Left hindlimb (tissue), 1 donor: ENCODE results near the gene GARNL3.

Experiments
- DNase-seq: peaks from one replicate; pipeline ENCODE4 v3.0.0-alpha.2; 2018

Gene GARNL3, protein sequence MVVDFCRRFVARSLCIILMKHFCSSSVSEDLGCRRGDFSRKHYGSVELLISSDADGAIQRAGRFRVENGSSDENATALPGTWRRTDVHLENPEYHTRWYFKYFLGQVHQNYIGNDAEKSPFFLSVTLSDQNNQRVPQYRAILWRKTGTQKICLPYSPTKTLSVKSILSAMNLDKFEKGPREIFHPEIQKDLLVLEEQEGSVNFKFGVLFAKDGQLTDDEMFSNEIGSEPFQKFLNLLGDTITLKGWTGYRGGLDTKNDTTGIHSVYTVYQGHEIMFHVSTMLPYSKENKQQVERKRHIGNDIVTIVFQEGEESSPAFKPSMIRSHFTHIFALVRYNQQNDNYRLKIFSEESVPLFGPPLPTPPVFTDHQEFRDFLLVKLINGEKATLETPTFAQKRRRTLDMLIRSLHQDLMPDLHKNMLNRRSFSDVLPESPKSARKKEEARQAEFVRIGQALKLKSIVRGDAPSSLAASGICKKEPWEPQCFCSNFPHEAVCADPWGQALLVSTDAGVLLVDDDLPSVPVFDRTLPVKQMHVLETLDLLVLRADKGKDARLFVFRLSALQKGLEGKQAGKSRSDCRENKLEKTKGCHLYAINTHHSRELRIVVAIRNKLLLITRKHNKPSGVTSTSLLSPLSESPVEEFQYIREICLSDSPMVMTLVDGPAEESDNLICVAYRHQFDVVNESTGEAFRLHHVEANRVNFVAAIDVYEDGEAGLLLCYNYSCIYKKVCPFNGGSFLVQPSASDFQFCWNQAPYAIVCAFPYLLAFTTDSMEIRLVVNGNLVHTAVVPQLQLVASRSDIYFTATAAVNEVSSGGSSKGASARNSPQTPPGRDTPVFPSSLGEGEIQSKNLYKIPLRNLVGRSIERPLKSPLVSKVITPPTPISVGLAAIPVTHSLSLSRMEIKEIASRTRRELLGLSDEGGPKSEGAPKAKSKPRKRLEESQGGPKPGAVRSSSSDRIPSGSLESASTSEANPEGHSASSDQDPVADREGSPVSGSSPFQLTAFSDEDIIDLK

DNA sequence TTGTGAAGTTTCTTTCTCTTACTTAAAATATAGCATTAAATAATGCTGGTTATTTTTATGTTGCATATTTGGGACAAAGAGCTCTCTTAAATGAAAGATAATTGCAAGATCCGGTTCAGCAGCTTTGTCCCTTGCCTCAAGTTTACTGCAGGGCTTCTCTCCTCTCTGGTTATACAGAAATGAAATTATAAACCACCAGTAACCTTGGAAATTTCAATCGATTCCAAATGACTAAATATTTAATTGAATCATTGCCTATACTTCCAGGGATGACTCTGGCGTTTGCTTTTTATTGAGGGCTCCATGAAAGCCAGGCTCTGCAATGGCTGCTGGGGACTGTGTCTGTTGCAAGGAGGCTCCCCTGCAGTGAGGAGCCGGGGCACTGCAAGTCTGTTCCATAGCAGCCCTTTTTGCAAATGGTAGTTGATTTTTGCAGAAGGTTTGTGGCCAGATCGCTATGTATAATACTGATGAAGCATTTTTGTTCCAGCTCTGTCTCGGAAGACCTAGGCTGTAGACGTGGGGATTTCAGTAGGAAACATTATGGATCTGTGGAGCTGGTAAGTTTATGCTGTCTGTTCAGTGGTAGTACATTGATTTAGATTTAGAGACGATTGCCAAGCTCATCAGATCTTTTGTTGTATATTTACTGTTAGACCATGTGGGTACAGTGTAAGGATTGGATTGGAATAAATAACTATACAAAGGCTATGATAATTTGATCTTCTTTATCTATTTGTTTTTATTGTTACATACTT, at the start of gene GARNL3:
Gene GARNL3, plus strand, starts transcription at position 313 of the 758 bp plus-strand sequence. Its CDS starts 104 bp downstream, at position 417.
- no peak for DNase-seq

DNA sequence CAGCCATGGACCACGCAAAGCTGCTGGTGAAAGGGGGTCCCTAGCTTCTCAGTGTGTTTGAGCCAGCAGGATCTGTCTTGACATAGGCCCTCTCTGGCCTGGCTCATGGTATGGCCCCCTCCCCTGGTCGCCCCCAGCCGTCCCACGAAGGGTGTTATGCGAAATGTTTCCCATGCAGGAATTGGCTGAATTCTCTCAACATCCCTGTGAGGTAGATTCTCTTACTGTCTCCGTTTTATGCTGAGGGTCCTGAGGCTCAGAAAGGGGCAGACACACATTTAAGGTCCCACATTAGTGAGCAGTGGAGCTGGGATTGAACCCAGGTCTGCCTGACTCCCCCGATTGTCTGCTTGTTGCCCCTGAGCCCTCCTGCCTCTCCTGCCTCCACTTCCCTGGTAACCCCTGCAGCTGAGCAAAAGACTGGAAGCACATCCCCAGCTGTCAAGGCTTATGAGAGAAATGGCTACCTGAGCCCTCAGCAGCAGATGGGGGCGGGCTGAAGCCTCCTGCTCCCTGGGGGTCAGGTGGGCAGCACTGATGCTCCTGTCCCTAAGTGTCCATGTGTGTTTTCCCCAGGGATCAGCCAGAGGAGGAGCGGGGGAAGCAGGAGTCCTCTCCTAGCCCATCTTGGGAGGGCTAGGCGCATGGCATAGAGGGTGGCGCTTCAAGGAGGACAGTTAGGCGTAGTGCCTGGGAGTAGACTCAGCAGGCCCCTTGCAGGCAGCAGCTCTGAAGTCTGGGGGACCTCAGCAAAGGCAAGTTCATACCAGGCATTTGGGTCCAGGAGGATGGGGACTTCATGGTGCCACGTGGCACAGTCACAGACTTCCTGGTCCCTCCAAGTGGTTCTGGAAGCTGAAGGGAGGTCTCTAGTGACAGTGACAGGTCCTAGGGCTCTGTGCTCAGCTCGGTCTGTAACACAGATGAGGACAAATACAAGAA, 49.0 kb upstream of the GARNL3 start:
- DNase-seq = peak; percentile 21

DNA sequence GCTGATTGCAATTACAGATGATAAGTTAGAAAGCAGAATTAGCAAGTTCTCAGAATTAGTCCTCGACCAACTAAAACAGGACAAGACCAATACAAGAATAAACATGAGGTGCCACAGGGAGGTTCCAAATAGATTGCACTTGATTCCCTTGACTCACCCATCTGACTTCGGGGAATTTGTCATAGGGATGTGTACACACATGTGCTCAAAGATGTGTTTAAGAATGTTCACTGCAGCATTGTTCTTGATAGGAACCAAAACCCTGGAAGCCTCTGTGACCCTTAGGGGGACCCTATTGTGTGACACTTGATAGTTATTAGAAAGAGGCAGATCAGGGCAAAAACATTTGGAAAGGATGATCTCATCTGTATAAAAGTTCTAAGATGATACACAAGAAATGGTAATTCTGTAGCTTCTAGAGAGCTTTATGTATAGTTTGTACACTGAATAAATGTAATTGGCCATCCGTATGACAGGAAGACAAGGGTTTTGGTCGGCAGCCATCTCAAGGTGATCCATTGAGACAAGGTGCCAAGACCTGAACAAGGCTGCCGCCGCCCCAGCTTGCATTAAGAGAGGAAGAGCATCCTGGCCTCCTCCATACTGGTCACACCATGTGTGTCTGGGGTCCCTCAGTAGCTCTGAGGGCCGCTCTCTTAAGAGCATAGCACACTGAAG, 48.2 kb upstream of the GARNL3 start:
- no peak for DNase-seq

DNA sequence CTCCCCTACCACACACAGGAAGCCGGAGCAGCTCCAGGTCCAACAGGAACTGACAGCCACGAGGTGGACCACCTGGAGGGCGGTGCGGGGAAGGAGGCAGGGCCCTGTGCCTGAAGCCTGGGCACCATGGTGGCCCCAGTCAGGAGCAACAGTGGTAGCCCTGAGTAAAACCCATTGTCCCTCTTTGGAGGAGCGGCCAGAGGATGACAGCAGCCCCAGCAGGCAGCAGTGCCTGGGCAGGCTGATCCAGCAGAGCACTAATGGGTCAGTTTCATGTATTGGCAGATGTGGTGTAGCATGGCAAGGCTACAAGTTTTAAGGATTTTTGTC, 47.7 kb upstream of the GARNL3 start:
- DNase-seq = peak; percentile 15

DNA sequence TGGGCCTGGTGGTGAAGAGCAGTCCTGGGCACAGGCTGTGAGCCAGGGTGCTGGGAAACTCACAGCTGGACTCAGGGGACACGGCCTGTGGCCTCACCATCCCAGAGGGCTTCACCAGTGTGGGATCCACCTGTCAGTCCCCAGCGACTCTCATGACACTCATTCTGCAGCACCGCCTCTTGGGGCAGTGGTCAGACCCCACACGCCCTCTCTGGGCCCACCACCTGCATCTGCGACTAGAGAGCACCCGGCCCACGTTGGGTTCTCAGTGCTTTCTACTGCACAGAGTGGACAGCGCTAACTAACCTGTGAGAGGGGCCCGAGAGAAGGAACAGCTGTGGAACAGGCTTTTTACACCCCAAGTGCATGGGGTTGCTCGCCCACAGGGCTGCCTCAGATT, 45.8 kb upstream of the GARNL3 start:
- DNase-seq = peak; percentile 17

DNA sequence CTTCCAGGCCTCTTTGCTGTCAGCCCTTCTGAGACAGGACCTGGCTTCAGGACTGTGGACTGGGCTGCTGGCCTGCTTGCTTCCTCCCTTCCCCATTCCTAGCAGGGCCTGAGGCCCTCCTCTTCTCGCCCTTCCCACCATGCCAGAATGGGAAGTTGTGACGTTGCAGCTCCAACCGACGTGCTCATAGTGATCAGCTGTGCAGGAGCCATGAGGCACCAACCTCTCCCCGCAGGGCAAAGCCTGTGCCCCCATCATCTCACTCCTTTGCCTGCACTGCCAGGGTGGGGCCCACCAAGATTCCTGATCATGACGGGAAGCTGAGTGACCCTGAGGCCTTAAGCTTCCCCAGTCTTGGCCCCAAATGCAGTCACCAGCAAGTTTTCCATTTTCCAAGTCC, 45.1 kb upstream of the GARNL3 start:
- DNase-seq = peak; percentile 29

DNA sequence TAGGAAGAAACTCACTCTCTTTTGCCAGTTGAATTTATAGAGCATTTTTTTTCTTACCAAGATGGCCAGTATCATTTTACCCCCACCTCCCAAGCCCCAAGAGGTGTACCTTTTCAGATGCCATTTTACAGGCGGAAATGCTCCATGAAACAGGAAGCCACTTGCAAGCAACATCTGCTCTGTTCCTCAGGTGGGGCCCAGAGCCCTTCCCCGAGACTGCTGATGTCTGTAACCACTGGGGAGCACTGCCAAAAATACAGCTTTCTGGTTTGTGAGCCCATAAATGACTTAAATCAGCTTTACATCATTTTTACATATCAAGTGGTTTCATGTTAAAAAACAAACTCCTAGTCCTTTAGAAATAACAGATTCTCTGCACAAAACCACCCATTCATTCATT, 42.9 kb upstream of the GARNL3 start:
- DNase-seq = no peak

DNA sequence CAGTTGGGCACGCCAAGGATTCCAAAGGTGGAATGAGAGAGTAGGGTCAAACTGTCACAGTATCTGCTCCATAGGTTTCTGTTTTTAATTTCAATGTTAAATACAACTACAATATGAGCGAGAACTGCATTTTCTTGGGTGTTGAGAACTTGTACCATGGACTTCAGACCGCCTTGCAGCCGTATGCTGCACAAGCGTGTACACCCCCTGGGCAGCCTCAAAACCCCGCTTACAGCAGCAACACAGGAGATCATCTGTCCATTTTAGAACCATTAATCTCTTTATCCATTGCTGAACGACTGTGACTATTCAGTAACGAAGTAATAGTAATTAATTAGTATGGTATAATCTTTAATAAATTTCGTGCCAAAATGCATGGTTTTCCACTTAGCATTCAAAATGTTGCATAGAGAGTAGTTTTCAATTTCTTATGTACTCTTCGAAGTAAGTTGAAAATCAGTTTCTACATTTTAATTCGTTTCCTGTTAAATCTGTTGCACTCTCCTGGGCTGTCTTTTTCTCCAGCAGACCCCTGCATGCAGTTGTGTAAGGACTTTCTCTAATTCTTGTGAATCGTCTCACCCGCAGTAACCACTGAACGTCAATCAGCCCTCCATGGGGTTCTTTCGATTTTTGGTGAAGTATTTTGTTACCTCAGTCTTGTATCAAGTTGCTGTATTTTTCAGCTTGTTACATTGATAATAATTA, 42.0 kb upstream of the GARNL3 start:
- DNase-seq = no peak

DNA sequence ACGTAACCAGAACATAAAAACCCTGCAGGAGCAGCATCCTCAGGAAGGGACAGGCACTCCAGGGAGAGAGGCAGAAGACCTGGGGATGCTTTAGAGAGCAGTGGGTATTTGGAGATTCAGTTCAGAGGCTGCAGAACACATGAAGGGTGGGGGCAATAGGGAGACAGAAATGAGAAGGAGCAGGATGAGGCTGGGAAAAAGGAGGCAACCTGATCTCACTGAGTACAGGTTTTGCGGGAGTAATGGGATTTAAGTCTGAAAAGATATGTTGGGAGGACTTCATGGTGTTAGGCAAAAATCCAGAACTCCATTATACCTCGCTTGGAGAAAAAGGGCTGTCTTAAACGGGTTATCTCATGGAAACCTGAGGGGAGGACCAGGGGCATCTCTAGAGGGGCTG, 41.3 kb upstream of the GARNL3 start:
- DNase-seq = no peak

DNA sequence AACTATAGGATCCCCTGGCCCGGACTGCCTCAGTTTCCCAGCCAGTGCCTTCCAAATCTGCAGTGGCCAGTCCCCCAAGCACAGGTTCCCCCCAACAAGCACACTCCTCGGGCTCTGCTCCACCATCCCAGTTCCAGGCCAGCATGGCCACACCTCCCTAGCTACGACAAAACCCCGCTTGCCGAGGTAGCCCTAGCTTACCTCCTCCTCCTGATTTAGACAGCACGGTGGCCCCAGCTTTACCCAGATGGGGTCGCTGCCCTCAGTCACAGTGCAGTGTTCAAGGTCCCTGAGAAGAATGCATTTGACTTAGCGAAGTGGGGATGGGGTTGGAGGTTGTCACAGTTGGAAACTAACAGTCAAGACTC, 40.8 kb upstream of the GARNL3 start:
- DNase-seq = no peak

DNA sequence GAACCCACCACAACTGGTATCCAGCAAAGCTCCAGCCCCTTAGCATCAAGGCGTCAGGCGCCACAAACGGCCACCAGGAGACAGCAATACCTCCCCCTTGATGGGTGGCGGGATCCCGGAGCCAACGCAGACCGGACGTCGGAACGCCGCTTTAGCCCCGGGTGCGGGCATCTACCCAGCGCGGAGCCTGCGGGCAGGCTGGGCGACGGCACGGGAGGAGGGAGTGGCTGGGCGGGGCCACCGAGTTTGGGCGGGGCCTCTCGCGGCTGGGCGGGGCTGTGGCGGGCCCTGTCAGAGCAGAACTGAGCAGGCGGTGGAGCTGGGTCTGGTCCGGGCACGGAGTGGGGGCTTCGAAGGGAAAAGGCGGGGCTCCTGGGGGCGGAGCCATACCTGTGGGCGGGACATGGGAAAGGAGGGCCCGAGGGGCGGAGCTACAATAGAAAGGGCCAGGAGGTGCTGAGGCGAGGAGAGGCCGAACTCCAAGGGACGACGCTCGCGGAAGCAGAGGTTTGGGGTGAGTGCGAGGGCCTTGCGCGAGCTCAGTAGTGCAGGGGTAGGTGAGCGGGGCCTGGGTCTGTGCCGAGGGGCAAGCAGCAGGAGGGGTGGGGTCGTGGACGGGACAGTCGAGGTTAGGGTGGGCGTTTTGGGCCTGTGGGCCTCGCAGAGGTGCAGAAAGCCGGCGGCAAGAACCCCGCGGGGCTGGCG, 40.2 kb upstream of the GARNL3 start:
- DNase-seq = peak; percentile 92

DNA sequence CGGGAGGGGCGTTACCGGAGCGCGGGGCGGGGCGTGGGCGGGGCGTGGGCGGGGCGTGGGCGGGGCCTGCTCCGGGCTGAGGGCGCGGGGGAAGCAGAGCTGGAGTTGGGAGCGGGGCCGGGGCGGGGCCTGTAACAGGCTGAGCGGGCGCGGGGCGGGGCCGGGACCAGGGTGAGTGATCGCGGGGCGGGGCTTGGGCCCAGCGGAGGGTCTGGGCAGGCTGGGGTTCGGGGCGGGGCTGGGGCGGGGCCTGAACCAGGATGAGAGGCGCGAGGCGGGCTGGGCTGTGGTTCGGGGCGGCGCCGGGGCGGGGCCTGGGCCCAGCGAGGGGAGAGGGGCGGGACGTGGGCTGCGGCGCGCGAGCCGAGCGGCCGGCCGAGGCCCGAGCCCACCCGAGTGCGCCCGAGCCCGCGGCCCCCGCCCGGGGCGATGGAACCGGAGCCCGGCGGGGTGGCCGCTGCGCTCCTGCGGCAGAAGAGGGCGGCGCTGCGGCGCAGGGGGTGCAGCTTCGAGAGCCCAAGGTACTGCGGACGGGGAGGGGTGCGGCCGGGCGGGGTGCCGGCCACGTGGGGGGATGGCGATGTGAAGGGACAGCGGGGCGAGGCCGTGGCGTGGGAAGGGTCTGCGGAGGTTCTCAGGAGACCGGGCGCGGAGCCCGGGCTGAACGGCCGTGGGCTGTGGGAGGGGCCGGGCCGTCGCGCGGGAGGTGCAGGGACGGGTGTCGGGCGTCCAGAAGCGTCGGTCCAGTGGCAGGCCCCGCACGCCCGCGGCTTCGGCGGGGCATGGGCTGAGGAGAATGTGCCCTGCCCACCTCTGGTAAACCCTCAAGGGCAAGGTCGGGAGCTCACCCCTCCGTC, 39.5 kb upstream of the GARNL3 start:
- peak; percentile 99 for DNase-seq

DNA sequence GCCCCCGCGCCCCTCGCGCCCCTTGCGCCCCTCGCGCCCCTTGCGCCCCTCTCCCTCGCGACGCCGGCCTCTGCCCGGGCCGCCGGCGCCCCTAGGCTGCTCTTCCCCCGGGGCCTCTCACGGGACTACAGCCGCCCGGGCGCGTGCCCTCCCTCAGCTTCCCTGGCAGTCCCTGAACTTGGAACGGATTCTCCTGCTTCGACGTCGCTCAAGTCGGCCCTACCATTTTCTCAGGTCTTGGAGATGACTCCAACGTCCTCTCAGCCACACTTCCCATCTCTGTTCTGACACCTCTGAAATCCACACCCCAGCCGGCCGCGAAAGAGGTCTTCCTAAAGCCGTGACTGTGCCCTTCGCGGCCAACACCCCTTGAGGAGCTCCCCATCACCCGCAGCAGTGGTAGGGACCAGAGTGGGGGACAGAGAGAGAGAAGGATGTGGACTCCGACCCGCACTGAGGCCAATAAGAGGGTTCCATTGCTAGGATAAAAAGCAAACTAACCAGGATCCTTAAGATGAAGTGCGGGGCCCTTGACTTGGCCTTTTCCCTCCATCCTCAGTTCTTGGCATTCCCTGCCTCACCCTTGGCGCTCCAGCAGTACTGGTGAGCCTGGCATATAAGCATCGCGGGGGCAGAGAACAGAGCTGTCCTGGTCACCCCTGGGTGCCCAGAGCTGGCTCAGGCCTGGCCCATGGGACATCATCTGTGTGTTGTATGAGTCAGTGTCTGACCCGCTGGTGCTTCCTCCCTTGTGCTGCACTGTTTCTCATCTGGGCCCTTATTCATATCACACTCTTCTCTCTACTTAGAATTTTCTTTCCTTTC, 38.6 kb upstream of the GARNL3 start:
- no peak for DNase-seq

DNA sequence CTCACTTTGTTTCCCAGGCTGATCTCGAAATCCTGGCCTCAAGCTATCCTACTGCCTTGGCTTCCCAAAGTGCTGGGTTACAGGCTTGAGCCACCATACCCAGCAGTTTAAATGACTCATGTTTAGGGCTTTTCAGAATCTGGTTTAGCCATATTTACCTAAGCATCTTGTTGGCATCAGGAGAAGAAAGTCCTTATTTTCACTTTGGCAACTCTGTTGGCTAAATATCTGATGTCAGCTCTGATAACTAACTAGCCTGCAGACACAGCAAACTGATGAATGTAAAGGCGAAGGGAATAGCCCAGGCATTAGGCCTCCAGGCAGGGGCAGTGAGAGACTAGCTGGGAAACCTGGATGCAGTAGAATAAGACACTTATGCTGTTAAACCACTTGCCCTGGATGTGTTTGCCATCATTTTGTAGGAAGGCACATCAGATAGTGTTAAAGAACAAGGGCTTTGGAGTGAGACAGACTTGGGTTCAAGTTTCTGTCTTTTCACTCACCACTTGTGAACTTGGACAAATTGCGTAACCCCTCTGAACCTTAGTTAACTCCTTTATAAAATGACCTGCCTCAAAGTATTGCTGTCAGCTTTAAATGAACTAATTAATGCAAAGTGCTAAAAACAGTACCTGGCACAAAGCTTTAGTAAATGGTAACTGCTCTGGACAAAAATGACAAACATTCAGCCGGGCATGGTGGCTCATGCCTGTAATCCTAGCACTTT, 34.7 kb upstream of the GARNL3 start:
- DNase-seq = no peak

DNA sequence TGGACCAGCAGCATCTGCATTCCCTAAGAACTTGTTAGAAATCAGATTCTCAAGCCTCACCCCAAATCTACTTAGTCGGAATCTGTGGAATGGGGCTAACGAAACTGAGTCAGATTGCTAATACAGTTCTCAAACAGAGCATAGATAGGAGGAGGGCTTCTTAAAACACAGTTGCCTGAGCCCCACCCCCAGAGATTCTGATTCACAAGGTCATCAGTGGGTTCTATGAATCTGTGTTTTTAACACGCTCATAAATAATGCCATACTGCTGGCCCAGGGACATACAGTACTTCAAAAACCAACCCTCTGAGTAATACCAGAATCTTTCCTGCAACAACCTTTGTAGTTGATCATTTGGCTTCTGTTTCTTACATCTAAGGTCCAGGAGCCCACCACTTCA, 32.9 kb upstream of the GARNL3 start:
- no peak for DNase-seq

DNA sequence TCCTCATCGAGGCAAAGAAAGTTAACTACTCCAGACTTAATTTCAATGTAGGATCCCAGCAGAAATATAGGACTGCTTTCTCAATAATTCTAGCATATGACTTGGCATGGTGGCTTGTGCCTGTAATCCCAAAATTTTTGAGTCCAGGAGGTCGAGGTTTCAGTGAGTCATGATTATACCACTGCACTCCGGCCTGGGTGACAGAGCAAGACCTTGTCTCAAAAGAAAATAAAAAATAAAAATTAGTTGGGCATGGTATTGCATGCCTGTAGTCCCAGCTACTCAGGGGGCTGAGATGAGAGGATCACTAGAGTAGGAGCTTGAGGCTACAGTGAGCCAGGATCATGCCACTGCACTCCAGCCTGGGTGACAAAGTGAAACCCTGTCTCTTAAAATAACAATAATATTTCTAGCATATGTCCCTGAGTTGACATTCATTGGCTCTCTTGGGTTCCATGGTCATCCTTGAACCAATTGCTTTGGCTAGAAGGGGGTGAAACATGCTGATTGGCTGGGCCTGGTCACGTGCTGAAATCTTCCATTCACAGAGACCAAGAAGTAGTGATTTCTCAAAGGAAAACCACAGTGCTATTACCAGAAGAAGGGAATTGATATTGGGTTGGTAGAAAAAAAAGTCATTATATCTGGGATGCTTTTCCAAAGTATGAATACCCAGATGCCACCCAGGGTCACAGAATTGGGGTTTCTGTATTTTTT, 31.6 kb upstream of the GARNL3 start:
- DNase-seq = no peak

DNA sequence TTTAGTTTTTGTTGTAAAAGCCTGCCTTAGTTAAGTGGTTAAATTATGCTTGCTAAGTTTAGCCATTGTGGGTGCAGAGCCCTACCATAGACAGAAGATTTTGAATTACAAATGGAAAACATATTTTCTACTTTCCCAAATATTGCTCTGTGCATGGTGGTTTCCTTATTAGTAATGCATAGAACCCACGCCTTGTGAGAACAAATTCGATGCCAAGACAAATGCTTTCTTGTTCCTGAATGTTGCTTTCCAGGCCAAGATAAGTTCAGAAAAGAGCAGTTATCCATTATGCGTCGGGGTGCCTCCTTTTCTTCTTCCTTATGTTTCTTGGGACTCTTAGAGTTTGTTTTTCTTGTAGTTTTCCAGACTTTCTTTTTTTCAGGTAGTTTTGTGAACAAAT, 31.0 kb upstream of the GARNL3 start:
- DNase-seq = no peak
